Measurements from ENCODE around the gene CCDC88C. TPM values are rescaled to one million over a fixed set of nuclear protein-coding genes. Genes with fewer than 3 reads are reported as not detected.

Gene CCDC88C
- total and polyA plus RNA-seq, 2 donors (not counting 3 experiments of a cell fraction or from before 2014, with no cell fraction given), result 11.4 to 52.1 TPM

DNA sequence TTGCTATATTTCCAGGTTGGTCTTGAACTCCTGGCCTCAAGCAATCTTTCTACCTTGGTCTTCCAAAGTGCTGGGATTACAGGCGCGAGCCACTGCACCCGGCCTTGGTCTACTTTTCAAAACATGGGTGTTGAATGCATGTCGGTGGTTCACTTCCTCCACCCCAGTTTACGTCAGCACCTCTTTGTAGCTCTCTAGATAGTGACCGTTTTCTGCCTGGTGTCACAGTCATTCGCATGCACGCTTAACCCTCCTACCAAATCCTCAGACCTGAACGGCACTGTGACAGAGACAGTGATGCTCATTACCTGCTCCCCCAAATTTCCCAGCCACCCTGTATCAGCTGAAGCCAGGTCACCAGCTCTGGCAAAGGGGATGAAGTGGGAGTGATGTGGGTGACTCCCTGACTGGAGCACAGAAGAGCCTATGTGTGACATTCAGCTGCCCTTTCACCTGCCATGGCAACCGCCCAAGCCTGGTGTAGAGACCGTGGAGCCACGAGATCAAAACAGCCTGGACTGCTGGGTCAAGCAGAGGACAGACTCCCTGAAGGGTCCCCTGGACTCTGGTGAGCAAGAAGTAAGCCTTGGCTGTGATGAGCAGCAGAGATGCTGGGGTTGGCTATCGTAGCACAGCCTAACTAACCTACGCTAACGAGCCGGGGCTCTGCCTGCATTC is 106.9 kb downstream of the CCDC88C start:
- no peak for DNase-seq (ENCODE audit: low read depth, low spot score)
- no peak for FAIRE-seq
- dilution Hi-C loops (cut with MboI; ENCODE audit: extremely low pct_ligation_motif_present, low sequenced_read_pairs), result no loop called here
- Histone ChIP-seq H3K9ac (replicated peaks; ENCODE audit: extremely low read depth, insufficient read depth, low read length) (no peak overlapping the region), H3K9me3 (replicated peaks; ENCODE audit: control insufficient read depth, insufficient read depth, low read length) (no peaks in the 10 kb centered on the region), H3K27me3 (ENCODE audit: control insufficient read depth in 2 of 2, insufficient read depth in 2 of 2, low read length in 2 of 2) (no peaks in the 10 kb centered on the region), H3K27ac (ENCODE audit: insufficient read depth, low read depth, low read length) (no peak overlapping the region), H4K20me1 (replicated peaks; ENCODE audit: control insufficient read depth, extremely low read depth, insufficient read depth, low read length) (no peaks in the 10 kb centered on the region), H2AFZ (ENCODE audit: low read depth, low read length) (no peak overlapping the region), H3K36me3 (ENCODE audit: control insufficient read depth in 2 of 2, extremely low read depth in 1 of 2, insufficient read depth in 2 of 2, low read length in 2 of 2) (peaks cover 0 to 48% of the 10 kb centered on the region in 2 experiments), H3K79me2 (ENCODE audit: control insufficient read depth, insufficient read depth, low read length) (no peaks in the 10 kb centered on the region), H3K4me1 (ENCODE audit: control insufficient read depth, extremely low read depth, insufficient read depth, low read length) (peaks cover 9% of the 10 kb centered on the region), H3K9me1 (replicated peaks; ENCODE audit: control insufficient read depth, extremely low read depth, insufficient read depth, low read length) (no peaks in the 10 kb centered on the region), H3K4me2 (ENCODE audit: insufficient read depth, low read length) (no peak overlapping the region), H3K4me3 (replicated peaks in 1 of 3; ENCODE audit: insufficient read depth in 1 of 3, low read depth in 1 of 3, low read length in 3 of 3) (no peak overlapping the region)
- POLR2A ChIA-PET, result no interaction called here
- CTCF ChIA-PET, result no interaction called here
- no peak for TF ChIP-seq GATA2 (IDR thresholded peaks at IDR 0.05; ENCODE audit: insufficient read depth, insufficient read length, low read depth, low read length)
- TF ChIP-seq JUN (IDR thresholded peaks at IDR 0.05; ENCODE audit: borderline replicate concordance, insufficient read depth, insufficient read length, low read depth), result no peak
- TF ChIP-seq CTCF (IDR thresholded peaks at IDR 0.05; ENCODE audit: extremely low read depth in 1 of 2, insufficient read depth in 1 of 2, low read depth in 1 of 2, low read length in 2 of 2), result no peak
- no peak for TF ChIP-seq MYC (IDR thresholded peaks at IDR 0.05; ENCODE audit: low read depth, low read length)
- no peak for TF ChIP-seq POLR2AphosphoS5 (IDR thresholded peaks at IDR 0.05; ENCODE audit: insufficient read depth, low read depth, low read length)
- TF ChIP-seq POLR2A (IDR thresholded peaks at IDR 0.05; ENCODE audit: low read depth, low read length), result no peak
- no peak for TF ChIP-seq FOS (IDR thresholded peaks at IDR 0.05; ENCODE audit: borderline replicate concordance, insufficient read depth, low read length)
- TF ChIP-seq EZH2 (IDR thresholded peaks at IDR 0.05; ENCODE audit: borderline replicate concordance, low read depth, low read length, severe bottlenecking), result no peak
- TF ChIP-seq MAX (IDR thresholded peaks at IDR 0.05; ENCODE audit: insufficient read depth, insufficient read length), result no peak
- BruUV-seq (replicated peaks), result no TSS peak
- intact Hi-C loops (cut with micrococcal nuclease), result no loop called here

Measured in endothelial cell of umbilical vein (primary cell).